Suppressor macrophage treated with lipopolysaccharide for 1 hour (primary cell): Measurements from ENCODE around the gene ZAR1L.

Experiments
- DNase-seq, 3 donors: peaks; one replicate each; pipeline ENCODE4 v3.0.0-alpha.2; 2020 to 2022

ZAR1L gene

GRCh38 chr13:32254916-32255723 lies 60.0 kb downstream of the ZAR1L start:
- DNase-seq = no peak

GRCh38 chr13:32254416-32254815 lies 60.7 kb downstream of the ZAR1L start:
- DNase-seq = no peak

- no peak for DNase-seq
Observed at GRCh38 chr13:32253911-32254399, 61.2 kb downstream of the ZAR1L start.
